ENCODE measurements around the gene PLPP4. TPM values are rescaled to one million over a fixed set of nuclear protein-coding genes. Genes with fewer than 3 reads are reported as not detected.

Gene PLPP4
- total RNA-seq, 1 donor from 2014 or later, result not detected

DNA sequence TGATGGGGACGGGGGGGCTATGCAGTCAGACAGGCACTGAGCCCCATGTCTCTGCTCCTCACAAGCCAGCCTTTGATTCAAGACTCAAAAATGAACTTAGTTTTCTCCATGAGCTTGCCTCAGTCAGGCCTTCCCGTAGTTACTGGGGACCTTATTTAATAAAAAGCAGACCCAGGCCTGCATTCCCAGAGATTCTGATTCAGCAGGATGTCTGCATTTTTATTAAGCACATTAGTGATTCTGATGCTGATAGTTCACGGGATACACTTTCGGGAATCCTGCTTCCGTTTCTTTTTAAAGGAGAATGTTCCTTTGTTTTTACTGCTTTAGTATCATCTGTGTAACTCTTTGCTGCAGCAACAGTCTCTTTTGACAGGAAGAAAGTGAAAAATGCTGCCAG, 28.3 kb upstream of the PLPP4 start:
- Mint-ChIP-seq H3K9me3 (peaks cover 2% of the 10 kb centered on the region), H3K27ac (no peak overlapping the region), H3K4me3 (no peak overlapping the region), H3K4me1 (no peaks in the 10 kb centered on the region), H3K36me3 (ENCODE audit: low read depth) (no peaks in the 10 kb centered on the region), H3K27me3 (peaks cover 21% of the 10 kb centered on the region)
- CTCF ChIA-PET, result no interaction called here
- TF ChIP-seq, protein P1, sequence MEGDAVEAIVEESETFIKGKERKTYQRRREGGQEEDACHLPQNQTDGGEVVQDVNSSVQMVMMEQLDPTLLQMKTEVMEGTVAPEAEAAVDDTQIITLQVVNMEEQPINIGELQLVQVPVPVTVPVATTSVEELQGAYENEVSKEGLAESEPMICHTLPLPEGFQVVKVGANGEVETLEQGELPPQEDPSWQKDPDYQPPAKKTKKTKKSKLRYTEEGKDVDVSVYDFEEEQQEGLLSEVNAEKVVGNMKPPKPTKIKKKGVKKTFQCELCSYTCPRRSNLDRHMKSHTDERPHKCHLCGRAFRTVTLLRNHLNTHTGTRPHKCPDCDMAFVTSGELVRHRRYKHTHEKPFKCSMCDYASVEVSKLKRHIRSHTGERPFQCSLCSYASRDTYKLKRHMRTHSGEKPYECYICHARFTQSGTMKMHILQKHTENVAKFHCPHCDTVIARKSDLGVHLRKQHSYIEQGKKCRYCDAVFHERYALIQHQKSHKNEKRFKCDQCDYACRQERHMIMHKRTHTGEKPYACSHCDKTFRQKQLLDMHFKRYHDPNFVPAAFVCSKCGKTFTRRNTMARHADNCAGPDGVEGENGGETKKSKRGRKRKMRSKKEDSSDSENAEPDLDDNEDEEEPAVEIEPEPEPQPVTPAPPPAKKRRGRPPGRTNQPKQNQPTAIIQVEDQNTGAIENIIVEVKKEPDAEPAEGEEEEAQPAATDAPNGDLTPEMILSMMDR (IDR thresholded peaks at IDR 0.05), result no peak
- POLR2A ChIA-PET, result no interaction called here
- DNase-seq, result no peak
- ATAC-seq (ENCODE audit: low read depth), result no peak
- intact Hi-C loops (cut with micrococcal nuclease), result loop anchor here (10.0 kb wide), 1 partner anchor 1306 kb away; no protein-coding TSS in a partner anchor

DNA sequence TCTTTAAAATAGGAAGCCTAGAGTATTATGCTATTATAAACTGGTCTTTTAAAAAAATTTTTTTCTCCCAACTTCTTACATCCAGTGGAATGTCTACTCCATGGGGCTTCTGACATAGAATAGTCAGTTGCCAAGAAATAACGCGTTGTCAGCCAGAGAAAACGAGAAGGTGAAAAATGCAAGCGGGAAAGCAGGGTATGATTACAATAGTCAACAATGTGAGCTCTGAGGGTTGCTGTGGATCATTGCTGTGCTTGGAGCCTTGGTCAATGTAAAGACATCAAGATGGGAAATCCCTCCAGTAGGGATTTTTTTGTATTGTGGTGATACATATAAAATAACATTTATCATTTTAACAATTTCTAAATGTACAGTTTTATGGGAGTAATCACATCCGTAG, 27.6 kb upstream of the PLPP4 start:
- ChIA-PET POLR2A (no interaction called here), CTCF (no interaction called here)
- no peak for ATAC-seq (ENCODE audit: low read depth)
- Mint-ChIP-seq H3K4me1 (no peaks in the 10 kb centered on the region), H3K9me3 (peaks cover 2% of the 10 kb centered on the region), H3K36me3 (ENCODE audit: low read depth) (no peaks in the 10 kb centered on the region), H3K27me3 (peaks cover 21% of the 10 kb centered on the region), H3K27ac (no peak overlapping the region), H3K4me3 (no peak overlapping the region)
- TF ChIP-seq, protein P1 (IDR thresholded peaks at IDR 0.05), result no peak
- no peak for DNase-seq
- intact Hi-C loops (cut with micrococcal nuclease), result loop anchor here (10.0 kb wide), 1 partner anchor 1305 kb away; no protein-coding TSS in a partner anchor

DNA sequence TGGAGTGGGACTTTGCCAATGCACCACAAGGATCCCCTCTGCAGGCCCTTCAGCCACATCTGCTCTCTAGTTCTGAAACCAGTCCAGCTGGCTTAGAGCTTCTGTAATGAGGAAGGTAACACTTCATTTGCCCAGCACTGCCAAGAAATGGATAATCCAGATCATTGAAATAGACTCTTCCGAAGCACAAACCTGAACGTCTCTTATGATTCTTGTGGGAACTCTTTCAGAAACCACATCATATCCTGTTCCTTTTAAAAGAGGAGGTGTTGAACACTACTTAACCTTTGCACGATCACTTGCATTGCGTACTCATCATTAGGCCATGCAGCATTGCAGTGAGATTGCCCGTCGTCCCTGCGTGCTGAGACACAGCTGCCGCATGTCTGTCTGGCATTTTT, 25.8 kb upstream of the PLPP4 start:
- H3K9me3 Mint-ChIP-seq, result no peaks in the 10 kb centered on the region
- CTCF ChIA-PET, result no interaction called here
- peaks cover 17% of the 10 kb centered on the region for H3K27me3 Mint-ChIP-seq
- intact Hi-C loops (cut with micrococcal nuclease), result no loop called here
- no peaks in the 10 kb centered on the region for H3K36me3 Mint-ChIP-seq (ENCODE audit: low read depth)
- TF ChIP-seq, protein P1 (IDR thresholded peaks at IDR 0.05), result no peak
- H3K27ac Mint-ChIP-seq, result no peak overlapping the region
- H3K4me3 Mint-ChIP-seq, result no peak overlapping the region
- no peak for DNase-seq
- POLR2A ChIA-PET, result no interaction called here
- ATAC-seq (ENCODE audit: low read depth), result no peak
- H3K4me1 Mint-ChIP-seq, result no peaks in the 10 kb centered on the region

DNA sequence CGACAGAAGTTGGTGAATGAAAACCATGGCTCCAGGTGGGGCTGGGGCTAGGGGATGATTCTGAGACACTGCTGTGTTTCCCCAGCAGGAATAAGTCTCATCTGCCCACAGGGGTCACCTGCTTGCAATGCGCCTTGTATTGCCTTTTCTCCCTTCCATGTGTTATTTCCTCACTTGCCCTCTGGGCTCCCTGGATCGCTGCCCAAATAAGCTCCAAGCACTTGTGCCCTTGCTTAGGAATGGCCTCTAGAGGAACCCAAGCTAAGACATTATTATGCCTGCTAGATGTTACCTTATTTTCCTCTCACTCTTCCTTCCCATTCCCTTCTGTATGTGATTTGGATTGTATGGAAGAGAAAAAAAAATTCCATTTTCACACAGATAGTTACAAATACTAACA, 24.8 kb upstream of the PLPP4 start:
- H3K36me3 Mint-ChIP-seq (ENCODE audit: low read depth), result no peaks in the 10 kb centered on the region
- intact Hi-C loops (cut with micrococcal nuclease), result no loop called here
- no peaks in the 10 kb centered on the region for H3K9me3 Mint-ChIP-seq
- H3K27me3 Mint-ChIP-seq, result peaks cover 16% of the 10 kb centered on the region
- DNase-seq (no peak), ATAC-seq (ENCODE audit: low read depth) (no peak)
- no peaks in the 10 kb centered on the region for H3K4me1 Mint-ChIP-seq
- no peak overlapping the region for H3K4me3 Mint-ChIP-seq
- ChIA-PET CTCF (no interaction called here), POLR2A (no interaction called here)
- H3K27ac Mint-ChIP-seq, result no peak overlapping the region
- TF ChIP-seq, protein P1 (IDR thresholded peaks at IDR 0.05), result no peak

DNA sequence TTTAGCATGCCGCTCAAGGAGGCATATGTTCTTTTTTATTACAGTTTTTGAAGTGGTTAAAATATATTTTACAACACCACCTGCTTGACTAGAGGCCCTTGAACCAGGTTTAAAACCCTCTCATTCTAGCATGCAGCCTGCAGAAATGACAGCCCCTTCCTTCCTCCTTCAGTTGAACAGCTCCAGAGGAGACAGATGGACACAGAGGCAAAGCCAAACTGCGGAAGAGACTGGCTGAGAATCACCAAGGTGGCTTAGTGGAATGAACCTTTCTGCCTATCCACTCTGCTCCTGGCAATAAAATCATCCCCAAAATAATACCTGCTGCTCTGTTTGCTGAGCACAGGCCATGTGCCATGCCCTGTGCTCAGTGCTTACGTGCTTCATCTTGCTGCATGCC, 23.9 kb upstream of the PLPP4 start:
- POLR2A ChIA-PET, result no interaction called here
- Mint-ChIP-seq H3K27ac (no peak overlapping the region), H3K4me3 (no peak overlapping the region), H3K36me3 (ENCODE audit: low read depth) (no peaks in the 10 kb centered on the region), H3K9me3 (no peaks in the 10 kb centered on the region), H3K27me3 (peaks cover 16% of the 10 kb centered on the region), H3K4me1 (no peaks in the 10 kb centered on the region)
- CTCF ChIA-PET, result interaction anchor here (1.5 kb wide), 1 partner anchor 10 kb away, joined by 3 read pairs; no protein-coding TSS in a partner anchor
- intact Hi-C loops (cut with micrococcal nuclease), result no loop called here
- TF ChIP-seq, protein P1 (IDR thresholded peaks at IDR 0.05), result no peak
- no peak for DNase-seq
- ATAC-seq (ENCODE audit: low read depth), result no peak
